H1 (cell line): ENCODE results near the gene PDE6D. TPM values are rescaled to one million over a fixed set of nuclear protein-coding genes. Genes with fewer than 3 reads are reported as not detected.

ENCODE experiments used
- TAF7 ChIP-seq: optimal IDR thresholded peaks from 2 replicates; pipeline ENCODE3; 2011; ENCODE audit warnings: low read depth, mild to moderate bottlenecking, inconsistent platforms, low read length, moderate library complexity, borderline replicate concordance
- polyA plus RNA-seq, 7 experiments: library from polyadenylated mRNA; depleted of rRNA in 3 of 7; stranded (reverse) in 5 of 7; unstranded in 2 of 7; fragments of >200 nt in 5 of 7; fragments of 200-250 nt in 2 of 7; gene quantifications; 1 replicate in 5 of 7; 2 replicates in 1 of 7; 4 replicates in 1 of 7; pipeline versions ENCODE4 v1.2.1 to v1.2.3, GENCODE V29; 2011 to 2013; ENCODE audit warnings: missing spikeins in 2 of 7, mixed read lengths in 2 of 7
- total RNA-seq: library from RNA; stranded (reverse); fragmentation: NEBNext Ultra II Directional; extraction: Animal tissue kit (Norgen Biotek cat#: 25700); gene quantifications from 2 replicates; pipeline ENCODE4 v1.2.1, GENCODE V29; 2021

The PDE6D gene
- total and polyA plus RNA-seq, 2 of the 8 experiments (the other 6 are each of a cell fraction or from before 2014, with no cell fraction given): 33.7 to 63.9 TPM

DNA sequence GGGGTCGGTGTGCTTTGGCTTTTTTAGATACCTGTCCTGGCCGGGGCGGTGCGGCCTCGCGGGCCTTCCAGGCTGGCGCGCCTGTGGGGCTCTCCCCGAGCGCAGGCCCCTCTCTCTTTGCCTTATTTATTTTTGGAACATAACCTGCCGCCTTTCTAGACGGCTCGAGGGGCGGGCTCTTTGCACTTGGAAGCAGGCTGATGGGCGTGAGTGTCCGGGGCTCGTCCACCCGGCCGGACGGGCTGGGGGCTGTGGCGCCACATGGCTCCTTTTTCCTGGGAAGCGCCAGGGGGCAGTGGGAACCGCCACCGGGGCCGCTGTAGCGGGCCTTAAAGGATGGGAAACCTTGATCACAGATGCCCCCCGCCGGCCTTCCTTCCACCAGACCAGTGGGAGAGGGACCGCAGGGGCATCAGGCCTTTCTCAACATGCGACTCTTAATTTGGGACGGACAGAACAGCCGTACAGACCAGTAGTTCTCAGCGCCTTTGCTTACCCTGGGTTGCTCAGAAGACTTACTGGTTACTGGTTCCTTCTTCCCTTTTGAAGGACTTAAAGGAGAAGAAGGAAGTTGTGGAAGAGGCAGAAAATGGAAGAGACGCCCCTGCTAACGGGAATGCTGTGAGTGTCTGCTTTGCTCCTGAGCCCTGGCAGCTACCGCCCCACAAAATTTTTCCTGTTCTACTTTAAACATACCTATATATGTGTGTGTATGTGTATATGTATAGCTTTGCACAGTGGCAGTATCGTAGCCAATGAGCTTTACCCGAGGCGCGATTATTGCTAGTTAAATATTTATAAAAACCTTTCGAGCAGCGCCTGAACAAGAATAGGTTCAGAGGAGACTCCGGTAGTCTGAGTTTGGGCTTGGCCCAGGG is 70.0 kb downstream of the PDE6D start (continued):
- TF ChIP-seq TAF7: peak; percentile 61
